HTERT RPE-1 (cell line): Measurements from ENCODE around the gene WNT9A.

Experiments used
- in situ Hi-C: fragments of 300-500 bp; cut with MboI; formaldehyde crosslinking; loops from 4 replicates; pipeline ENCODE4 v1.14.3; 2020; ENCODE audit warnings: low sequenced_read_pairs

Gene WNT9A

DNA sequence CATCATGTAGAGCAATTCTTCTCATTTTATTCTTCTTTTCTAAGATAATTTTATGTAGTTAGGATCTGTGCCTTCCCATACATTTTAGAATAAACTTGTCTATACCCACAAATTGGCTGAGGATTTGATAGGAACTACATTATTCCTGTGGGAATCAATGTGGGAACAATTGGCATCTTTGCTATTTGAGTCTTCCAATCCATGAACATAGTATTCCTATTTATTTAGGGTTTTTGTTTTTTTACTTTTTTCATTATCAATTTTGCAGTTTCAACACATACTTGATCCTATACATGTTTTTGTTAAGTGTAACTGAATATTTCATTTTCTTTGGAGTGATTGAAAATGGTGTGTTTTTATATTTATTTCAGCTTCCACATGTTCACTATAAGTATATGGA, 8.1 kb upstream of the WNT9A start:
- in situ Hi-C loops: no loop called here

DNA sequence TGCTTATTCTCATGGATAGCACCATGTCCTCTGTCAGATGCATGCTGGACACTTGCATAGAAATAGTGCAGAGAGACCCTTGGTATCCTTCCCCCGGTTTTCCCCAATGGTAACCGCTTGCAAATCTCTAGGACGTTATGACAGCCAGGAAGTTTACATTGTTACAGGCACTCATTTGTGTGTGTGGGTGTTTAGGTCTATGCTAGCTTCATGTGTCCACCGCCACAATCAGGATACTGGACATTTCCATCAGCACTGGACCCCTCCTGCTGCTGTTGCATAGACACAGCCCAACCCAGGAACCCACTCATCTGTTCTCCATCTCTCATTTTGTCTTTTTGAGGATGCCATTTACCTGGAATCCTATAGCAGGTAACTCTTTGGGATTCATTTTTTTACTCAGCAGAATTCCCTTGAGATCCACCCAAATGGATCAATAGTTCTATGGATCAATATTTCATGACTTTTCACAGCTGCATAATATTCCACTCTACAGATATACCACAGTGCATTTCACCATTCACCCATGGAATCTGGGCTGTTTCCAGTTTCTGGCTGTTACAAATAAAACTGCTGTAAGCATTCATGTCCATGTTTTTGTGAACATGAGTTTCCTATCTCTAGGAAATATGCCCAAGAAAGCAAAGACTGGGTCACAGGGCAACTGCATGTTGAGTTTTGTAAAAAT, 6.6 kb upstream of the WNT9A start:
- in situ Hi-C loops: no loop called here

GRCh38 chr1:227953022-227953412, 5.3 kb upstream of the WNT9A start:
- in situ Hi-C loops: no loop called here

DNA sequence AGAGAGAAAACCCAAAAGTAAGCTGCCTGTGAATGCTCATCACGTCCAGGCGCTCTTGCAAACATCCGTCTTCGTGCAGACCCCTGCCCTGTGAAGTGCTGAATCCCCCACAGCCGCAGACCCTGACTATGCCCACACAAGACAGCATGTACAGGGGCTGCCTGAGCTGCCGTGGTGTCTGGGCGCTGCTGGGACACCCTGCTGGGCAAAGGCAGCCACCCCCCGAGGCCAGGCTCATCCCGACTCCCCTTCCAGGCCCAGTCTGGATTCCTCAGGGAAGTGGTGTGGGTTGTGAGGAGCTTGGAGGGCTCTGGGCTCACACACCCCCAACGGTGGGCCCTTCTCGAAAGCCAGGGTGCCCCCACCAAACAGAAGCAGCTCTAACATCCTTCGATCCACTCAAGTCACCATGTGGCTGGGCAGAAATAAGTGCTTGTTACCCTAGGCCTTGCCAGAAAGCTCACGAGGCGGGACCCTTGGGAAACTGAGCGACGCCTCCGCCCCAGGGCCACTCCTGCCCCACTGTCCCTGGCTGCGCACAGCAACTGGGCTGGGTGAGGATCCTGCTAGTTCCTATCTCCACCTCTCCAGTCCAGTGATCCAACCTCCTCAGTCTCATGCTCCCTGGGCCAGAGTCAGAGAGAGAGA, 4.8 kb upstream of the WNT9A start:
- in situ Hi-C loops: no loop called here

DNA sequence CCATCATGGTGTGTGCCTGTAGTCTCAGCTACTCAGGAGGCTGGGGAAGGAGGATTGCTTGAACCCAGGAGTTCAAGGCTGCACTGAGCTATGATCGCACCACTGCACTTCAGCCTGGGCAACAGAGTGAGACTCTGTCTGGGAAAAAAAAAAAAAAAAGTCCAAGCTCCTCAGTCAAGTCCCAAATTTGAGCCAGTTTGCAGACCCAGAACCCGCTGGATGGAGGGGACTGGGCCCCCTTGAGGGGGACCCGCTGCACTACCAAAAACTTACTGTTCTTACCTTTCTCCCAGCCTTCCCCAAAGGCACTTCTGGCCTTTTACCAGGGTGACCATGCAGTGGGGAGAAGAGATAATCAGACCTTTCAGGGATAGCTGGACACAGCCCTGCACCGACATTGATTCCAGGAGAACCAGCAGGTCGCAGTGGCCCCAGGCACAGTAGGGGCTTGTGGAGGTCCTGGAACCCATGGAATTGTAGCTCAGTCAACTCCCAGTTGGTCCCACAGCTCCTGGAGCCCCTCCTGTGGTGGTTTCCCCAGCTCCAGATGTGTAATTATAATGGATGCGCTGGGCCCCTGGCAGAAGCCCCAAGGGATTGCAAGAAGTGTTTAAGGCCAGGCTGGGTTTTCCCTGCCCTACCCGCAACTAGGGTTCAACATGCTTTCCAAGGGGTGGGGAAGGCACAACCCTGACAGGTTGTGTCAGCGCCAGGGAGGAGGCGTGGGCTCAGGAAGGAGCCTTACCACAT, 4.1 kb upstream of the WNT9A start:
- in situ Hi-C loops: no loop called here

GRCh38 chr1:227950735-227951346, 3.1 kb upstream of the WNT9A start:
- in situ Hi-C loops: no loop called here

- in situ Hi-C loops: no loop called here
Observed at GRCh38 chr1:227949954-227950734, 2.4 kb upstream of the WNT9A start.

- in situ Hi-C loops: no loop called here
Observed at GRCh38 chr1:227949341-227949921, 1.7 kb upstream of the WNT9A start.

DNA sequence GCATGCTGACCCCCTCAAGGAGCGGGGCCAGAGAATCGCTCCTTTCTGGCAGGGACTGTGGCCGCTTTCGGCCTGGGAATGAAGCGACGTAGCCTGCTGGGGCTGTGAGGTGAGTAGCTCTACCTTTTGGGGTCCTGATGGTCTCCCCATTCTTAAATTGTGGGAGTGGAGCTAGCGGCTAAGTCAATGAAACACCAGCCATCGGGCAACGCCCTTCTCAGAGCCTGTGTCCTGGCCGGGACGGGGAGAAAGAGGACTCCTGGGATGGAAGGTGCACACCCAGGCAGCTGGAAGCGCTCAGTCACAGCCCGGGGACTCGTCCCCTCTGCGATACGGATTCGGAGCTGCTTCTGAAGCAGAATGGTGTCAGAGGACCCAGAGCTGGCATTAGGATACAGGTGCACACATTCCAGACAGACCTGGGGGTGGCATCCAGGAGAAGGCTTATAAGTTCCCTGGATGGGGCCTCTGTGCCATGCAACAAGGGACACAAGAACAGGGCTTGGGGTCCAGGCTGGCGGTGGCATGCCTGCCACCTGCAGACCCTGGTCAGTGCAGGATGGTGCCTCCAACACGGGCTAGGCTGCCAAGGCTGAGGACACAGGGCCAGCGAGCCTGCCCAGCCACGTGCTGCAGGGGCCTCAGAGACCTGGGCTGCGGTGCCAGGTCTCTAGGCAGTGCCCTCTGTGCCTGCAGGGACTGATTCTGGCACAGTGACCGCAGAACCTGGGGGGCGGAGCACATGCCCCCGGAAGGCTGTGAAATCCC, 945 bp upstream of the WNT9A start:
- in situ Hi-C loops: no loop called here

DNA sequence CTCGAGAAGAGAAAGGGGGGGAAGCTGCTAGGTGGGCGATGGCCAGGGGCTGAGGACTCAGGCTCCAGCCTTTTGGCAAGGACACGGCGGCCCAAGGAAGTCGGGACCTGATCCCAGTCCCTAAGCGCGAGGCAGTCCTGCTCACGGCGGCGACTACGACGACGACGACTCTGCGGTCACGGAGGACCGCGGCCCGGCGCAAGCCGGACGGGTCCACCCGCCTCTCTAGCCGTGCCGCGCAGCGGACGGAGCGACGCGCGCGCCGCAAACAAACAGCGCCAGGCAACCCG, 401 bp downstream of the WNT9A start:
- in situ Hi-C loops: no loop called here

DNA sequence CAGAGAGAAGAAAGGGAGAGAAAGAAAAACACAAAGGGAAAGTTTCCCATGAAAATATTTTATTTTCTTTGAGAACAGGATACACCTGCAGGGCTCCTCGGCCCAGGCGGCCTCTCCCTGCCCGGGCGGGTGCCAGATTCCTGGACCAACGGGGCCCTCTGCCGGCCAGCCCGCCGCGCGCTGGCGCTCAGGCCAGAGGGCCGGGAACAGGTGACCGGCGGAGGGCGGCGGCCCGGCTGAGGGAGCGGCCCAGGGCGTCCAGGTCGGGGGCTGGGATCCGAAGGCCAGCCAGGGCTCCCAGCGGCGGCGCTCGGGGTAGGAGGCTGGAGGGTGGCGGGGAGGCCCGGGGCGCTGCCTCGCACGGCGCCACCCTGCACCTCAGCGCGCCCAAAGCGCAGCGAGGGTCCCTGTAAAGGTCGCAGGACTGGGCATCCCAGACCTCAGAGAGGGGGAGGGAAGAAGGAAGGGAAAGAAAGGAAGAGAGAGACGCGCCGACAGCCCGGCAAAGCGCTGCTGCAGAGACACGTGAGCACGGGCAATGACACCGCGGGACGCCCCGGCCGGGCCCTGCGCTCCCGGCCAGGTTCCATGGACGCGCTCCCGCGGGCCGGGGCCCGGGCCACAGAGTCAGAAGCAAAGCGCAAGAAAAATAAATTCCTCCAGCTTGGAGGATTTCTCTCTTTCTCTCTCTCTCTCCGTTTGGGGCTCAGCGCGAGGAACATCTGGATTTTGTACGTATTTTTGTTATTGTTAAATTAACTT, 927 bp downstream of the WNT9A start:
- in situ Hi-C loops: no loop called here

GRCh38 chr1:227945891-227946623, 1.7 kb downstream of the WNT9A start:
- in situ Hi-C loops: no loop called here

- in situ Hi-C loops: no loop called here
Observed at GRCh38 chr1:227944931-227945890, 2.5 kb downstream of the WNT9A start.

GRCh38 chr1:227944090-227944930, 3.4 kb downstream of the WNT9A start:
- in situ Hi-C loops: no loop called here

GRCh38 chr1:227943381-227944089, 4.2 kb downstream of the WNT9A start:
- in situ Hi-C loops: no loop called here

GRCh38 chr1:227942716-227943261, 4.9 kb downstream of the WNT9A start:
- in situ Hi-C loops: no loop called here
